NCI-H2107 (cell line): ENCODE data around the gene TLE7.

Experiments used
- DNase-seq: peaks from one replicate; lab custom pipeline; 2025; lab: John Stamatoyannopoulos, UW

The TLE7 gene

GRCh38 chr16:71442051-71442440, at the start of gene TLE7:
Gene TLE7, minus strand, starts transcription at chr16:71442054. Its CDS starts 8,730 bp downstream, at chr16:71433324.
- no peak for DNase-seq

GRCh38 chr16:71491054-71491453, 49.2 kb upstream of the TLE7 start:
- DNase-seq, result no peak

- DNase-seq, result no peak
Measured at GRCh38 chr16:71490361-71490760, 48.5 kb upstream of the TLE7 start.

GRCh38 chr16:71489122-71489521, 47.3 kb upstream of the TLE7 start, which contains the start of gene ZNF19:
Gene ZNF19, minus strand, starts transcription at chr16:71489324. Its CDS starts 7,210 bp downstream, at chr16:71482114.
- DNase-seq, result no peak

GRCh38 chr16:71484006-71484893, 42.4 kb upstream of the TLE7 start:
- DNase-seq, result peak; percentile 71

GRCh38 chr16:71482569-71482968, 40.7 kb upstream of the TLE7 start:
- DNase-seq, result no peak

- no peak for DNase-seq
Measured at GRCh38 chr16:71480956-71481355, 39.1 kb upstream of the TLE7 start.

- DNase-seq, result no peak
Measured at GRCh38 chr16:71479420-71479819, 37.6 kb upstream of the TLE7 start.

GRCh38 chr16:71476457-71477124, 34.7 kb upstream of the TLE7 start:
- no peak for DNase-seq

- DNase-seq, result no peak
Measured at GRCh38 chr16:71474864-71475263, 33.0 kb upstream of the TLE7 start.

- no peak for DNase-seq
Measured at GRCh38 chr16:71473891-71474290, 32.0 kb upstream of the TLE7 start.

GRCh38 chr16:71472931-71473330, 31.1 kb upstream of the TLE7 start:
- no peak for DNase-seq

- DNase-seq, result no peak
Measured at GRCh38 chr16:71472051-71472450, 30.2 kb upstream of the TLE7 start.

- DNase-seq, result no peak
Measured at GRCh38 chr16:71467810-71468209, 26.0 kb upstream of the TLE7 start.

GRCh38 chr16:71464231-71464630, 22.4 kb upstream of the TLE7 start:
- DNase-seq, result no peak

GRCh38 chr16:71461686-71462648, 20.1 kb upstream of the TLE7 start, which contains the start of gene ZNF23:
Gene ZNF23, minus strand, starts transcription at chr16:71462247. Its CDS starts 5,451 bp downstream, at chr16:71456796.
- peak; percentile 79 for DNase-seq

- DNase-seq, result no peak
Measured at GRCh38 chr16:71460941-71461340, 19.1 kb upstream of the TLE7 start.

- DNase-seq, result no peak
Measured at GRCh38 chr16:71460236-71460635, 18.4 kb upstream of the TLE7 start.

- DNase-seq, result no peak
Measured at GRCh38 chr16:71459510-71459909, 17.7 kb upstream of the TLE7 start.

- no peak for DNase-seq
Measured at GRCh38 chr16:71456801-71457200, 14.9 kb upstream of the TLE7 start.

- DNase-seq, result no peak
Measured at GRCh38 chr16:71453036-71453435, 11.2 kb upstream of the TLE7 start.

- DNase-seq, result no peak
Measured at GRCh38 chr16:71449020-71449419, 7.2 kb upstream of the TLE7 start.
